HFFc6 (cell line): ENCODE data around the gene PRRX2. TPM values are rescaled to one million over a fixed set of nuclear protein-coding genes. Genes with fewer than 3 reads are reported as not detected.

Experiments
- DNase-seq: peaks from one replicate; pipeline ENCODE4 v3.0.0-alpha.2; 2018
- H3K27ac Mint-ChIP-seq: 2 replicates; pipeline ENCODE4 v1.8.0; 2020; ENCODE audit warnings: mild to moderate bottlenecking, mixed read lengths
- H3K27me3 Mint-ChIP-seq: 2 replicates; pipeline ENCODE4 v1.8.0; 2021; ENCODE audit warnings: mild to moderate bottlenecking, moderate library complexity, mixed read lengths; ENCODE audit not compliant: insufficient read depth
- H3K36me3 Mint-ChIP-seq: 2 replicates; pipeline ENCODE4 v1.8.0; 2021; ENCODE audit warnings: low read depth, mixed read lengths
- H3K4me1 Mint-ChIP-seq: 2 replicates; pipeline ENCODE4 v1.8.0; 2020; ENCODE audit warnings: low read depth, mixed read lengths
- H3K4me3 Mint-ChIP-seq: 2 replicates; pipeline ENCODE4 v1.8.0; 2020; ENCODE audit warnings: mild to moderate bottlenecking, moderate library complexity, mixed read lengths
- H3K9me3 Mint-ChIP-seq: 2 replicates; pipeline ENCODE4 v1.8.0; 2020; ENCODE audit warnings: mild to moderate bottlenecking, mixed read lengths
- long read RNA-seq: library from polyadenylated mRNA; unstranded; transcript quantifications from one replicate; pipeline ENCODE4 v2.0.0, GENCODE V29; 2019
- total RNA-seq, 6 experiments: library from RNA; stranded (reverse); fragmentation: NEBNext Ultra II Directional; extraction: Animal tissue kit (Norgen Biotek cat#: 25700); gene quantifications; 2 replicates in 1 of 6; 3 replicates in 5 of 6; pipeline ENCODE4 v1.2.3, GENCODE V29; 2021
- TF ChIP-seq, protein P1 (sequence below): fragments of 200-600 bp; sonication (generic); IDR thresholded peaks from 2 replicates; pipeline ENCODE4 v1.5.0; 2021; ENCODE audit warnings: antibody characterized with exemption, mild to moderate bottlenecking

PRRX2 gene
- total RNA-seq, result 100 to 1,000 TPM in 4 of 6 experiments, 10 to 100 TPM in 2; 34.0 to 113 (median 102) TPM
- long read RNA-seq, partial matches to known transcripts, result 3 of 8 reads
- long read RNA-seq, other reads (novel, unspliced or antisense), result 3 of 8 reads

DNA sequence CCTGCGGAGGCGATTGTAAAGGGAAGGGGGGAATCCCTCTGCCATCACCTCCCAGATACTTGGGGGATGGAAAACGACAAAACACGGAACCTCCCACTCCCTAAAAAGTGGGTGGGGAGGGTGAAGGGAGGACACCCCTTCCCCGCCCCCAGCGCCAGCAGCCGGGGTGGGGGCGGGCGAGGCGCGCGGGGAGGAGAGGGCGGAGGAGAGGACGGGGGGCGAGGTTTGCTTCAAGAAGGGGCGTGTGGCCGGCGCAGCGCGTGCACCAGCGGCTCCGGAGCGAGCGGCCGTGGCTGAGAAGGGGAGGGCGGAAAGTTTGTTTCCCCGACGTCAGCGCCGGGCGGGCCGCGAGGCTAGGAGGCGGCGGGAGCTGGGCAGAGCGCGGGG, at the start of gene PRRX2:
Gene PRRX2, plus strand, starts transcription at position 259 of the 387 bp plus-strand sequence. CDS start 221 bp downstream, outside the sequence.
- TF ChIP-seq, protein P1, sequence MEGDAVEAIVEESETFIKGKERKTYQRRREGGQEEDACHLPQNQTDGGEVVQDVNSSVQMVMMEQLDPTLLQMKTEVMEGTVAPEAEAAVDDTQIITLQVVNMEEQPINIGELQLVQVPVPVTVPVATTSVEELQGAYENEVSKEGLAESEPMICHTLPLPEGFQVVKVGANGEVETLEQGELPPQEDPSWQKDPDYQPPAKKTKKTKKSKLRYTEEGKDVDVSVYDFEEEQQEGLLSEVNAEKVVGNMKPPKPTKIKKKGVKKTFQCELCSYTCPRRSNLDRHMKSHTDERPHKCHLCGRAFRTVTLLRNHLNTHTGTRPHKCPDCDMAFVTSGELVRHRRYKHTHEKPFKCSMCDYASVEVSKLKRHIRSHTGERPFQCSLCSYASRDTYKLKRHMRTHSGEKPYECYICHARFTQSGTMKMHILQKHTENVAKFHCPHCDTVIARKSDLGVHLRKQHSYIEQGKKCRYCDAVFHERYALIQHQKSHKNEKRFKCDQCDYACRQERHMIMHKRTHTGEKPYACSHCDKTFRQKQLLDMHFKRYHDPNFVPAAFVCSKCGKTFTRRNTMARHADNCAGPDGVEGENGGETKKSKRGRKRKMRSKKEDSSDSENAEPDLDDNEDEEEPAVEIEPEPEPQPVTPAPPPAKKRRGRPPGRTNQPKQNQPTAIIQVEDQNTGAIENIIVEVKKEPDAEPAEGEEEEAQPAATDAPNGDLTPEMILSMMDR, result no peak
- peak within 1 kb of the TSS; percentile 79 for H3K27ac Mint-ChIP-seq
- peak within 1 kb of the TSS; percentile 92 for H3K4me3 Mint-ChIP-seq
- peak; percentile 51 for DNase-seq
- no peaks in the 10 kb centered on the region; the same call in none of the 2 replicates for H3K27me3 Mint-ChIP-seq
- no peaks in the 10 kb centered on the region for H3K9me3 Mint-ChIP-seq
- peaks cover 12% of the 10 kb centered on the region; the same call in 1 of the 2 replicates for H3K36me3 Mint-ChIP-seq
- H3K4me1 Mint-ChIP-seq, result peaks cover 30% of the 10 kb centered on the region; the same call in 1 of the 2 replicates

DNA sequence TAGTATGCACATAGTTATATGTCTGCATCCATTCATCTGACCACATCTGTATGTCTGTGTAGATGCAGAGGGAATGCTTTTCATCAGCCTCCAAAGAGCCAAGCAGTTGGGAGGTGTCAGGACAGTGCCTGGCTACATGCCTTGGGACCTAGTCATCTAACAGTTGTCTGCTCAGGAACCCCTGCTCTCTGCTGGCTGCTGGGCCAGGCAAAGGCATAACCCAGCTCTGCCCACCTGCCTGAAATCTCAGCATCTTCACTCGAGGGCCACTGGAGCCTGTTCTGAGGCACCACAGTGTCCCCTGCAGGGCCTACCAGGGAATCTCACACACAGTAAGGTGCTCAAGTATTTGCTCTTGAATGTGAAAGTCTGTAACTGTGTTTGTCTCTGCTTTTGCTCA, 48.3 kb upstream of the PRRX2 start:
- Mint-ChIP-seq H3K27me3 (no peaks in the 10 kb centered on the region; the same call in 1 of the 2 replicates), H3K9me3 (no peaks in the 10 kb centered on the region), H3K27ac (peak overlapping the region; percentile 67), H3K4me3 (peak overlapping the region; percentile 38; the same call in 1 of the 2 replicates), H3K36me3 (no peaks in the 10 kb centered on the region), H3K4me1 (peaks cover 38% of the 10 kb centered on the region)
- TF ChIP-seq, protein P1, result peak; percentile 76
- DNase-seq, result peak; percentile 87

DNA sequence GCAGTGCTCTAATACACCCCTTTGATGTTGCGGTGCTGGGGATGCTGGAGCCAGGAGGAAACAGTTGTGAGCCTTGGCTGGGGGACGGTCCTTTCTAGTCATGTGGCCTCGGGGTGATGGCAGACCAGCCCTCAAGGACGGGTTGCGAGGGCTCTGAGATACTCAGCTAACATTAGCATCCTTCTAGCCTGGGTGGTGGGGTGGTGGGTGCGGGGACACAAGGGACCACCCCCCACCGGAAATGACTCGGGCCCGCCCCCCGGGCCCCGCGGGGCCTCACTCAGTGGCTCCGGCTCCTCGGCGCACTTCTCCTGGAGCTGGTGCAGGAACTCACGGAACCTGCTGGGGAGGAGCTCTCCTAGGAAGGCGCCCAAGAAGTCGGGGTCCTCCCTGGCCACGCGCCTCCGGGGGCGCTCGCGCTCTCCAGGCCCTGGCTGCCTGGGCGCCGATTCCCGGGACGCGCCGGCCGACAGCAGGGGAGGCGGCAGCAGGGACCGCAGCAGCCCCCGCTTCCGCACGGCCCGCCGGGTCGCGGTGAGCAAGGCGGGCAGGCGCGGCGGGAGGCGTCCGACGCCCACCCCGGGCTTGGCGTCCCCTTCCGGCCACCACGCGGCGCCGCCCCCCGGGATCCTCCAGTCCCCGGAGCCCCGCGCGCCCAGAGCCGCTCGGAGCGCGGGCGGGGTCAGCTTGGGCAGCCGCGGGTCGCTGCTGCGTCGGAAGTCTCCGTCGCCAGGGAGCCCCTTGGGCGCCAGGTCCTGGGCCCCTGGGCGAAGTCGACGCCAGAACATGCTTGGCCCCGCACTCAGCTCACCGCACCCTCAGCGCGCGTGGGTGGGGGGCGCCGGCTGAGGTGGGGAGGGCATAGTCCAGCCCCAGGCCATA, 45.4 kb upstream of the PRRX2 start:
- H3K27me3 Mint-ChIP-seq, result no peaks in the 10 kb centered on the region
- H3K4me3 Mint-ChIP-seq, result peak overlapping the region; percentile 37; the same call in 1 of the 2 replicates
- TF ChIP-seq, protein P1, result peak; percentile 66
- no peak for DNase-seq
- peaks cover 53% of the 10 kb centered on the region for H3K4me1 Mint-ChIP-seq
- H3K36me3 Mint-ChIP-seq, result no peaks in the 10 kb centered on the region
- no peak overlapping the region for H3K27ac Mint-ChIP-seq
- no peaks in the 10 kb centered on the region for H3K9me3 Mint-ChIP-seq

DNA sequence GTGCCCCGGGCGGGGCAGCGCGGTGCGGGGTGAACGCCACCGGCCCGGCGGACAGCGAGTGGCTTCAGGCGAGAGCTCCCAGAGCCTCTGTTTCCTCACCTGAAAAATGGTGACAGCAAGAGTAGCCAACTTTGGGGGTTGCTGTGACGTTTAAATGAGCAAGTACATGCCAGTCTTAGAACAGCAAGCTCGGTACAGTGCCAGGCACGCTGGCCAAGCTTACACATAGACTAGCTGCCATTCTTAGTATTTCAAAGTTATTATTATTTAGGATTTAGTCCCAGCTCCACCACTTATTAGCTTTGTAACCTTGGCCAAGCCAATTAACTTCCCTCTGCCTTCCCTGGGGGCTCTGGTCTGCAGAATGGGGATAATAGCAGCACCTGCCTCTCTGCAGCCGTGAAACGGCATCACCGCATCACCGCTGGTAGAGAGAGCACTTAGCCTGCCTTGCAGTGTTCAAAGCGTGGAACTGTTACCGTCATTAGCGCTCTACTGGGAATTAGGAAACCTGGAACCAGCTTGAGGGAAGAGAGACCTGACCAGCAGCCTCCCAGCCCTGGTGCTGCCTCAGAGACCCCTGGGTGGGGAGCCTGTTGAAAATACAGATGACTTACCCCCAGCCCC, 44.7 kb upstream of the PRRX2 start, which contains the start of gene C9orf50:
Gene C9orf50, minus strand, starts transcription at position 433 of the 627 bp plus-strand sequence. CDS start 527 bp downstream, outside the sequence.
- peak within 1 kb of the TSS; percentile 37 for H3K4me3 Mint-ChIP-seq
- no peak for DNase-seq
- H3K9me3 Mint-ChIP-seq, result no peaks in the 10 kb centered on the region
- peaks cover 53% of the 10 kb centered on the region for H3K4me1 Mint-ChIP-seq
- TF ChIP-seq, protein P1, result no peak
- no peaks in the 10 kb centered on the region for H3K27me3 Mint-ChIP-seq
- H3K27ac Mint-ChIP-seq, result no peak within 1 kb of the TSS
- no peaks in the 10 kb centered on the region for H3K36me3 Mint-ChIP-seq

DNA sequence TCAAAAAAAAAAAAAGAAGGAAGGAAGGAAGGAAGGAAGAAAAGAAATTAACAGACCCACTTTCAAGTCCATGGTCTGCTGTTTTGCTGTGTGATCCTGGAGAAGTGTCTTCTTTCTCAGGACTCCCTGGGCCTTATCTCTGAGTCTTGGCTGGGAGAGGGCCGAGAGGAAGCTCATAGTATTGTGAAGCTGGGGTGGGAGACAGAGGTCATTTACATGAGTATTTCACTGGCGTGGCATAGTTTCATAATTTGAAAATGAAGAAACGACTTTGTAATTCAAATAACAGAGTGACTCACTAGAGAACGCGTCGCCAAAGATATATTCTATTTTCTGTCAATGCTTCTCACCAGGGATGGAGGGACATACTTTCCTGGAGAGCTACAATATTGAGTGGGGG, 42.1 kb upstream of the PRRX2 start:
- H3K4me3 Mint-ChIP-seq, result peak overlapping the region; percentile 38; the same call in 1 of the 2 replicates
- H3K4me1 Mint-ChIP-seq, result peaks cover 51% of the 10 kb centered on the region
- TF ChIP-seq, protein P1, result no peak
- no peaks in the 10 kb centered on the region; the same call in 1 of the 2 replicates for H3K27me3 Mint-ChIP-seq
- DNase-seq, result peak; percentile 45
- H3K9me3 Mint-ChIP-seq, result no peaks in the 10 kb centered on the region
- peaks cover 5% of the 10 kb centered on the region; the same call in 1 of the 2 replicates for H3K36me3 Mint-ChIP-seq
- H3K27ac Mint-ChIP-seq, result peak overlapping the region; percentile 86
